Panc1 (cell line): Measurements from ENCODE around the gene TERF2IP. TPM values are rescaled to one million over a fixed set of nuclear protein-coding genes. Genes with fewer than 3 reads are reported as not detected.

Source experiments
- ATAC-seq: fragments of 200-7000 bp; cut with Tn5 transposase; 2 replicates; pipeline ENCODE4 v1.9.1; 2020; ENCODE audit warnings: mild to moderate bottlenecking, moderate library complexity
- BruUV-seq: library from RNA; stranded (reverse); fragments of 400-500 nt; replicated peaks from 2 replicates; lab custom pipeline; 2021; lab: Mats Ljungman, UMichigan
- CTCF ChIA-PET: fragments of 300-600 bp; sonication (Branson Sonifier 250); formaldehyde crosslinking; loops from one replicate; lab custom pipeline; 2022; ENCODE audit warnings: antibody characterized with exemption; lab: Charles Lee
- POLR2A ChIA-PET: fragments of 300-600 bp; sonication (Branson Sonifier 250); formaldehyde crosslinking; loops from one replicate; lab custom pipeline; 2022; ENCODE audit warnings: antibody characterized with exemption; lab: Charles Lee
- DNase-seq: peaks from one replicate; pipeline ENCODE4 v3.0.0-alpha.2; 2010; ENCODE audit warnings: low read depth, low spot score
- H3K27ac ChIP-seq: 2 replicates; pipeline ENCODE4 v1.5.1; 2011; ENCODE audit warnings: mild to moderate bottlenecking, low read length, inconsistent platforms
- H3K27me3 ChIP-seq: fragments of 200-500 bp; sonication (Bioruptor generic); 2 replicates; pipeline ENCODE4 v1.6.0; 2014; ENCODE audit warnings: low read length, inconsistent platforms; ENCODE audit not compliant: control insufficient read depth, insufficient read depth
- H3K36me3 ChIP-seq: fragments of 200-500 bp; sonication (Bioruptor generic); 2 replicates; pipeline ENCODE4 v1.5.1; 2014; ENCODE audit warnings: inconsistent platforms, mild to moderate bottlenecking, low read length, moderate library complexity; ENCODE audit not compliant: control insufficient read depth, insufficient read depth
- H3K4me1 ChIP-seq: 2 replicates; pipeline ENCODE4 v1.5.1; 2011; ENCODE audit warnings: inconsistent platforms, mild to moderate bottlenecking, low read length, moderate library complexity; ENCODE audit not compliant: control insufficient read depth, insufficient read depth
- H3K4me3 ChIP-seq, 2 experiments: 2 replicates each; pipeline ENCODE4 v1.5.1; 2011 to 2012; ENCODE audit warnings: low read depth in 2 of 2, low read length in 2 of 2, mild to moderate bottlenecking in 2 of 2, inconsistent platforms in 1 of 2, moderate library complexity in 1 of 2
- H3K9me3 ChIP-seq: fragments of 200-500 bp; sonication (Bioruptor generic); 2 replicates; pipeline ENCODE4 v1.5.1; 2014; ENCODE audit warnings: low read depth, mild to moderate bottlenecking, inconsistent platforms, low read length, moderate library complexity; ENCODE audit not compliant: control insufficient read depth, insufficient read depth
- POLR2AphosphoS5 ChIP-seq: IDR thresholded peaks from 2 replicates; pipeline ENCODE4 v1.6.1; 2012; ENCODE audit warnings: mild to moderate bottlenecking, low read depth, low read length, moderate library complexity
- SIN3A ChIP-seq: IDR thresholded peaks from 2 replicates; pipeline ENCODE4 v1.6.1; 2012; ENCODE audit warnings: low read depth, mild to moderate bottlenecking, low read length, moderate library complexity, borderline replicate concordance; ENCODE audit not compliant: insufficient read depth
- TCF7L2 ChIP-seq: IDR thresholded peaks from 2 replicates; pipeline ENCODE4 v1.6.1; 2011; ENCODE audit warnings: mild to moderate bottlenecking, low read depth, low read length, inconsistent platforms
- in situ Hi-C: cut with HindIII; loops from 2 replicates; pipeline ENCODE4 v1.10.0; 2016; ENCODE audit warnings: low sequenced_read_pairs, low pct_unique_long_range_greater_than_20kb
- intact Hi-C: fragments of 100-400 bp; cut with micrococcal nuclease; formaldehyde crosslinking; loops from one replicate; pipeline ENCODE4 v1.10.0; 2022; ENCODE audit not compliant: unreplicated experiment
- total RNA-seq: library from RNA; stranded (reverse); gene quantifications from one replicate; pipeline ENCODE4 v1.2.1, GENCODE V29; 2021; ENCODE audit not compliant: unreplicated experiment
- TF ChIP-seq, protein P1 (sequence below): fragments of 450-650 bp; IDR thresholded peaks from 2 replicates; pipeline ENCODE4 v1.5.1; 2017; ENCODE audit warnings: mild to moderate bottlenecking
- TF ChIP-seq, protein P2 (sequence below), 2 experiments: IDR thresholded peaks; 2 replicates each; pipeline ENCODE4 v1.6.1; 2011 to 2012; ENCODE audit warnings: low read depth in 2 of 2, control low read depth in 1 of 2, low read length in 1 of 2, mild to moderate bottlenecking in 1 of 2, moderate library complexity in 1 of 2; ENCODE audit not compliant: insufficient read depth in 1 of 2

Gene TERF2IP
- total RNA-seq, 1 experiment from 2014 or later: 23.3 TPM

DNA sequence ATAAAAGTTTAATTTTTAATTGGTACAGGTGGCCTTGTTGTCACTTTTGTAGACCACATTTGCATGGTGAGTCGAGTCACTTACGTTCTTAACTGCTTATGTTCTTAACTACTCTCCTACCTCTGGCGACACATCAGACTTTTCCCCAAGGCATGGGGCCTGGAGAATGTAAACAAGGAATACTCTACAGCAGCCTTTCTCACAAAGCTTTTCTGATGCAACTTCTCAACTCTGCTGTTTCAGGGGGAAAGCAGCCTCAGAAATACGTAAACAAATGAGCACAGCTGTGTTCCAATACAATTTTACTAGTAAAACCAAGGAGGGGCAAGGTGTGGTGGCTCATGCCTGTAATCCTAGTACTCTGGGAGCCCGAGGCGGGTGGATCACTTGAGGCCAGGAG lies 7.0 kb upstream of the TERF2IP start:
- Histone ChIP-seq H3K4me3 (no peak overlapping the region), H3K36me3 (peaks cover 37% of the 10 kb centered on the region), H3K27ac (no peak overlapping the region), H3K27me3 (no peaks in the 10 kb centered on the region), H3K4me1 (no peaks in the 10 kb centered on the region), H3K9me3 (no peaks in the 10 kb centered on the region)
- ChIA-PET CTCF (no interaction called here), POLR2A (no interaction called here)
- no TSS peak for BruUV-seq
- in situ Hi-C loops (no loop called here), intact Hi-C loops (loop anchor here (10.0 kb wide), 1 partner anchor 124 kb away; no protein-coding TSS in a partner anchor)
- no peak for ATAC-seq
- no peak for TF ChIP-seq POLR2AphosphoS5
- TF ChIP-seq TCF7L2: no peak
- TF ChIP-seq, protein P1, sequence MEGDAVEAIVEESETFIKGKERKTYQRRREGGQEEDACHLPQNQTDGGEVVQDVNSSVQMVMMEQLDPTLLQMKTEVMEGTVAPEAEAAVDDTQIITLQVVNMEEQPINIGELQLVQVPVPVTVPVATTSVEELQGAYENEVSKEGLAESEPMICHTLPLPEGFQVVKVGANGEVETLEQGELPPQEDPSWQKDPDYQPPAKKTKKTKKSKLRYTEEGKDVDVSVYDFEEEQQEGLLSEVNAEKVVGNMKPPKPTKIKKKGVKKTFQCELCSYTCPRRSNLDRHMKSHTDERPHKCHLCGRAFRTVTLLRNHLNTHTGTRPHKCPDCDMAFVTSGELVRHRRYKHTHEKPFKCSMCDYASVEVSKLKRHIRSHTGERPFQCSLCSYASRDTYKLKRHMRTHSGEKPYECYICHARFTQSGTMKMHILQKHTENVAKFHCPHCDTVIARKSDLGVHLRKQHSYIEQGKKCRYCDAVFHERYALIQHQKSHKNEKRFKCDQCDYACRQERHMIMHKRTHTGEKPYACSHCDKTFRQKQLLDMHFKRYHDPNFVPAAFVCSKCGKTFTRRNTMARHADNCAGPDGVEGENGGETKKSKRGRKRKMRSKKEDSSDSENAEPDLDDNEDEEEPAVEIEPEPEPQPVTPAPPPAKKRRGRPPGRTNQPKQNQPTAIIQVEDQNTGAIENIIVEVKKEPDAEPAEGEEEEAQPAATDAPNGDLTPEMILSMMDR: no peak
- TF ChIP-seq, protein P2, sequence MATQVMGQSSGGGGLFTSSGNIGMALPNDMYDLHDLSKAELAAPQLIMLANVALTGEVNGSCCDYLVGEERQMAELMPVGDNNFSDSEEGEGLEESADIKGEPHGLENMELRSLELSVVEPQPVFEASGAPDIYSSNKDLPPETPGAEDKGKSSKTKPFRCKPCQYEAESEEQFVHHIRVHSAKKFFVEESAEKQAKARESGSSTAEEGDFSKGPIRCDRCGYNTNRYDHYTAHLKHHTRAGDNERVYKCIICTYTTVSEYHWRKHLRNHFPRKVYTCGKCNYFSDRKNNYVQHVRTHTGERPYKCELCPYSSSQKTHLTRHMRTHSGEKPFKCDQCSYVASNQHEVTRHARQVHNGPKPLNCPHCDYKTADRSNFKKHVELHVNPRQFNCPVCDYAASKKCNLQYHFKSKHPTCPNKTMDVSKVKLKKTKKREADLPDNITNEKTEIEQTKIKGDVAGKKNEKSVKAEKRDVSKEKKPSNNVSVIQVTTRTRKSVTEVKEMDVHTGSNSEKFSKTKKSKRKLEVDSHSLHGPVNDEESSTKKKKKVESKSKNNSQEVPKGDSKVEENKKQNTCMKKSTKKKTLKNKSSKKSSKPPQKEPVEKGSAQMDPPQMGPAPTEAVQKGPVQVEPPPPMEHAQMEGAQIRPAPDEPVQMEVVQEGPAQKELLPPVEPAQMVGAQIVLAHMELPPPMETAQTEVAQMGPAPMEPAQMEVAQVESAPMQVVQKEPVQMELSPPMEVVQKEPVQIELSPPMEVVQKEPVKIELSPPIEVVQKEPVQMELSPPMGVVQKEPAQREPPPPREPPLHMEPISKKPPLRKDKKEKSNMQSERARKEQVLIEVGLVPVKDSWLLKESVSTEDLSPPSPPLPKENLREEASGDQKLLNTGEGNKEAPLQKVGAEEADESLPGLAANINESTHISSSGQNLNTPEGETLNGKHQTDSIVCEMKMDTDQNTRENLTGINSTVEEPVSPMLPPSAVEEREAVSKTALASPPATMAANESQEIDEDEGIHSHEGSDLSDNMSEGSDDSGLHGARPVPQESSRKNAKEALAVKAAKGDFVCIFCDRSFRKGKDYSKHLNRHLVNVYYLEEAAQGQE (IDR thresholded peaks at IDR 0.05; ENCODE audit: insufficient read depth in 1 of 2, low read depth in 2 of 2, low read length in 1 of 2): no peak
- TF ChIP-seq SIN3A: no peak
- no peak for DNase-seq

DNA sequence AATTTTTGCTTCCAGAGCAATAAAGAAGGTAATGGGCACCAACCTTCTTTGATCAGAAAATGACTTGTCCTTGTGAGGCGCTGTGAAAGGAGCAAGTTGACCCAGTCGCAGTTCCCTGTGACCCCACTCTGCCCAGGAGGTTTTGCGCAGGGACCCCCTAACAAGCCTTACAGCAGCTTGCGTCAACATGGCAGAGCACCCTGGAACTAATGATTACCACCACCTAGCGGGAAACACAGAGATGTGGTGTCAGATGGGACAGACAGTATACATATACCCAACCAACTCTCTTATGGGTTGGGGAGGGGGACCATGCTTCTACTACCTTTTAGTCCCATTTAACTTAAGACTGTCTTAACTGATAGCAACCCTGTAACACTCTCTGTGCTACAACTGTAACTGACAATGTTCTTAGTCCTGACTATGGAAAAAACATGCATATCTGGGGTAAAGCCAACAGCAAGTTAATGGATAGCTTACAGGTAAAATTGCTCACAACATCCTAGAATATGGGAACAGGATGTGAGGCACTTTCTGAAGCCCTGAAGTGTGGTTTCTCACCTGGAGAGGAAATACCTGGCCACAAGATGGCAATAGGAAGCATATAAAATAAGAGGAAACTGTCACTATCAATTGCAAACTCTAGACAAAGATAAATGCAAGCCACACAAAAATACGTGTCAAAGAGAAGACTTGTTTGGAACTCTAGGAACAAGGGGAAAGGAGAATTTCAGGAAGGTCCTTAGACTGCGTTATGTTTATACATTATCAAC lies 3.1 kb upstream of the TERF2IP start:
- TF ChIP-seq TCF7L2 (no peak), POLR2AphosphoS5 (no peak), SIN3A (no peak)
- TF ChIP-seq, protein P1: no peak
- TF ChIP-seq, protein P2 (IDR thresholded peaks at IDR 0.05; ENCODE audit: insufficient read depth in 1 of 2, low read depth in 2 of 2, low read length in 1 of 2): no peak
- CTCF ChIA-PET: no interaction called here
- Histone ChIP-seq H3K4me1 (no peaks in the 10 kb centered on the region), H3K4me3 (no peak overlapping the region), H3K27me3 (no peaks in the 10 kb centered on the region), H3K9me3 (no peaks in the 10 kb centered on the region), H3K36me3 (peaks cover 25% of the 10 kb centered on the region), H3K27ac (no peak overlapping the region)
- POLR2A ChIA-PET: interaction anchor here (0.6 kb wide), 1 partner anchor 63 kb away, joined by 13 read pairs; no protein-coding TSS in a partner anchor
- DNase-seq: no peak
- no TSS peak for BruUV-seq
- ATAC-seq: no peak
- in situ Hi-C loops (no loop called here), intact Hi-C loops (loop anchor here (10.0 kb wide), 1 partner anchor 120 kb away; no protein-coding TSS in a partner anchor)
